Astrocyte of the spinal cord (primary cell): ENCODE results near the gene BFSP1.

ENCODE experiments used
- DNase-seq: peaks from one replicate; pipeline ENCODE4 v3.0.0; 2011; ENCODE audit warnings: low read depth, low spot score
- H3K4me3 ChIP-seq: 2 replicates; pipeline ENCODE4 v1.5.1; 2011; ENCODE audit warnings: low read depth, mild to moderate bottlenecking, low read length, moderate library complexity
- in situ Hi-C: cut with HindIII; loops from 2 replicates; pipeline ENCODE4 v1.10.0; 2017; ENCODE audit warnings: low sequenced_read_pairs
- TF ChIP-seq, protein P1 (sequence below): IDR thresholded peaks from 2 replicates; pipeline ENCODE4 v1.5.1; 2012; ENCODE audit warnings: low read depth, mild to moderate bottlenecking, low read length, inconsistent platforms

Gene BFSP1

DNA sequence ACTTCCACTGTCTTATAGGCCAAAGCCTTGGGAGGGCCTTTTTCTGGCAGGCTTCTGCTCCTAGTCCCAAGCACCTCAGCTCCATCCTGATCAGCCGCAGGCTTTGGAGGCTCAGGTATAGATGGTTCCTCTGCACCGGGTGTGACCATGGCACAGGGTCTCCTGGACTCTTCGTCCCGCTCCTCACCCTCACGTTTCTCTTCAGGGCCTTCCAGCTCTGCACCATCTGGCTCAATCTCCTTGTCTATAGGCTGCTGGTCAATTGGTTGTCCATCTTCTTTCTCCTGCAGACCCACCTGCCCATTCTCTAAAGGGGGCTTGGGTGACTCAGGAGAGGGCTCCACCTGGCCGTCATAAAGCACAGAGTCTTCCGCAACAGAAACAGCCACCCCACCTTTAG, 37.0 kb downstream of the BFSP1 start:
- in situ Hi-C loops, result no loop called here
- no peak for DNase-seq
- TF ChIP-seq, protein P1, sequence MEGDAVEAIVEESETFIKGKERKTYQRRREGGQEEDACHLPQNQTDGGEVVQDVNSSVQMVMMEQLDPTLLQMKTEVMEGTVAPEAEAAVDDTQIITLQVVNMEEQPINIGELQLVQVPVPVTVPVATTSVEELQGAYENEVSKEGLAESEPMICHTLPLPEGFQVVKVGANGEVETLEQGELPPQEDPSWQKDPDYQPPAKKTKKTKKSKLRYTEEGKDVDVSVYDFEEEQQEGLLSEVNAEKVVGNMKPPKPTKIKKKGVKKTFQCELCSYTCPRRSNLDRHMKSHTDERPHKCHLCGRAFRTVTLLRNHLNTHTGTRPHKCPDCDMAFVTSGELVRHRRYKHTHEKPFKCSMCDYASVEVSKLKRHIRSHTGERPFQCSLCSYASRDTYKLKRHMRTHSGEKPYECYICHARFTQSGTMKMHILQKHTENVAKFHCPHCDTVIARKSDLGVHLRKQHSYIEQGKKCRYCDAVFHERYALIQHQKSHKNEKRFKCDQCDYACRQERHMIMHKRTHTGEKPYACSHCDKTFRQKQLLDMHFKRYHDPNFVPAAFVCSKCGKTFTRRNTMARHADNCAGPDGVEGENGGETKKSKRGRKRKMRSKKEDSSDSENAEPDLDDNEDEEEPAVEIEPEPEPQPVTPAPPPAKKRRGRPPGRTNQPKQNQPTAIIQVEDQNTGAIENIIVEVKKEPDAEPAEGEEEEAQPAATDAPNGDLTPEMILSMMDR, result no peak
- H3K4me3 ChIP-seq, result no peak overlapping the region

DNA sequence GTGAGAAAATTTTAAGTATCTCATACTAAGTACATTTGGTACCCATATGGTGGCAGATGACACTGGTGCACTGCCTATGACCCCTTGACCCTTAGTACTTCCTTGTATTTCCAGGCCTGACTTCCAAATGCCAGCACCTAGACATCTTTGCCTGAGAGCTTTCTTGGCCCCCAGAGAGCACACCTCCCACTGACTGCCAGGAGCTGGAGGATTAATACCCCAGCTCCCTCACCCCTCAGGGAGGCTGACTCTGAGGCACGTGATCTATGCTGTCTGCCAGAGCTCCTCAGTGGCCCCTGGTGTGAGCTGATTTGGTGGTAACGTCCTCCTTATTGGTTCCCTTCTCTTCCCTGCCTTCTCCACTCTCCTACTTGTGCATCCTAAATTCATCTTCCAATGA, 38.0 kb downstream of the BFSP1 start:
- no peak overlapping the region for H3K4me3 ChIP-seq
- in situ Hi-C loops, result no loop called here
- TF ChIP-seq, protein P1, result no peak
- no peak for DNase-seq

DNA sequence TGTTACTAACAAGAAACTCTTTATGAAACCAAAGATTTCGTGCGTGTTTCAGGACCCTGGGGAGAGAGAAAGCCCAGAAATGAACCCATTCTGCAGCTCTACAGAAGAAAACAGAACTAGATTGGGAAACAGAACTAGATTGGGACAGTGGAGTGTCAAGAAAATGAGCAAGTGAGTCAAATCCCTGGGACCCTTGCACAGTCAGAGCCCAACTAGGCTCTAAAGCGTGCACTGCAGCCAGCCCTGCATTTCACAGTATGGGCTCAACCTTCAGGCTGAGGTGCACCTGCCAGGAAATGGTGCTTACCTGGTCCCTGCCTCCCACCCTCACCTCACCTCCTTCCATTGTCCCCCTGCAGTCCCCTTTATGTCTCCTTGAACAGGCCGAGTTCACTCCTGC, 39.7 kb downstream of the BFSP1 start:
- no peak for DNase-seq
- TF ChIP-seq, protein P1, result no peak
- in situ Hi-C loops, result no loop called here
- H3K4me3 ChIP-seq, result no peak overlapping the region

DNA sequence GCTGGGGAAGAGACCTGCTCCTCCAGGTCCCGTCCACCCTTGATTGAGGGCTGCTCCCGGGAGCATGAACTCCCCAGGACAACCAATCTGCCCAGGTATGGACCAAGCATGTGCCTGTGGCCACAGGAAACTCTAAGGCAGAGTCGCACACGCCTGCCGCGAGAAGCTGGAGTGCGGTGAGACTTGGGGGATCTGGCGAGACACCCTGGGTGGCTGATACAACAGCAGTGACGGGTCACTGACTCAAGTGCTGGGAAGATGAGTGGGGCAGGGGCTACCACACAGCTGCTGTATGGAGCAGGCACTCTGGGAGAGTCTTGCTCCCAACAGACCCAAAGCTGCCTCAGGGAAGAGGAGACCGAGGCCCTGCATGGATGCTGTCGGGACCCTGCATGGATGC, 40.1 kb downstream of the BFSP1 start:
- TF ChIP-seq, protein P1, result no peak
- no peak overlapping the region for H3K4me3 ChIP-seq
- in situ Hi-C loops, result no loop called here
- no peak for DNase-seq

DNA sequence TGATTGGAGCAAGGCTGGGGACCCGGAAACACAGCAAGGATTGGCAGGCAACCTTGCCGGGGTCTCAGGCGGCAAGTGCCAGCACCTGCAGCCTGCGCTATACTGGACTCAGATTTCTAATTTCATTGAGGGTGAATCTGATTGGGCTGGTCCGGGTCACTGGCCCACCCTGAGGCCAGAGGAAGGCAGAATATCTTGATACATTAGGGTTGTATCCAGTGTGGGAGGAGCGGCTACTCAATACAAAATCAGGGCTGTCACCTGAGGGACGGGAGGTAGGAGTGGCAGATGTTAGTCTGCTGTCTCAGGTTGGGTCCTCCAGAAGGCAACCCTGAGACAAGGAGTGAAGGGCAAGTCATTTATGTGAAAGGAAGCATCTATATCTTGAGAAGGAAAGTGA, 40.7 kb downstream of the BFSP1 start:
- no peak for DNase-seq
- no peak overlapping the region for H3K4me3 ChIP-seq
- TF ChIP-seq, protein P1, result no peak
- in situ Hi-C loops, result no loop called here

DNA sequence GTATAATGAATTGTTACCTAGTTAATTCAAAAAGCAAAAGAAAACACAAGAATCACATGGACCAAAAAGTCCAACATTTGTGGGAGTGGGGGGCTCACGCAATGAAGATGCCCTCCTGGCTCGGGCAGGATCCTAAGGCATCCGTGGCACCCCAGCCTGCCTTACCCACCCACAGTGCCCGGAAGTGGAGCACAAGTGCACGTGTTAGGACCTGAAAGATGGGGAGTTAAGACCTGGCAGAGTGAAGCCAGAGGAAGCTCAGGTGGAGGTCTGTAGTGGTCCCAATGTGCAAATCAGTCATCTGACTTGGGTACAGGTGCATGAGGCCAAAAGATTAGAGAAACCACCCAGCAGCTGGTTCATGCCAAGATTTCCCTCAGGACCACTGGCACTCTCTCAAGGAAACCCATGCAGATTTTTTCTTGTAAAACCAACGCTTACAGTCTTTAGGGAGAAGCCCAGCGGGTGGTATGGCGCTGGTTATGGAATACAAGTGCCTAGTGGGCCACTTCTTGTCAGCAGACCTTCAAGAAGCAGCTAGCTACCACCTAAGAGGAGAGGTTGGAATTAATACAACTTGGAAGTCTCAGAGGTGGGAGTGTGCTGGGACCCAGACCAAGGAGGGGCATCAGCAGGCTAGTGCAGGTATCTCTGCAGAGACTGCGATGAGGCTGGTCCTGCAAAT, 42.1 kb downstream of the BFSP1 start:
- in situ Hi-C loops, result no loop called here
- no peak overlapping the region for H3K4me3 ChIP-seq
- TF ChIP-seq, protein P1, result no peak
- no peak for DNase-seq
